Thoracic aorta (tissue), 2 donors: ENCODE results near the gene FHL1. TPM values are rescaled to one million over a fixed set of nuclear protein-coding genes. Genes with fewer than 3 reads are reported as not detected.

Experiments used
- ATAC-seq: fragments of 150-250 bp; one replicate; pipeline ENCODE4 v1.8.0; 2017; ENCODE audit warnings: low read depth; ENCODE audit not compliant: insufficient number of reproducible peaks, low FRiP score
- DNase-seq: peaks from one replicate; pipeline ENCODE4 v3.0.0-alpha.2; 2020; ENCODE audit warnings: low spot score
- H3K27ac ChIP-seq, 2 donors: fragments of 200-600 bp; sonication (generic); 1 replicate in 1 of 2; 2 replicates in 1 of 2; pipeline ENCODE4 v1.5.1; 2016; ENCODE audit warnings: mild to moderate bottlenecking in 2 of 2, moderate library complexity in 2 of 2
- H3K27me3 ChIP-seq: fragments of 200-600 bp; sonication (generic); replicated peaks from 2 replicates; pipeline ENCODE4 v1.6.0; 2016; ENCODE audit warnings: mild to moderate bottlenecking; ENCODE audit not compliant: insufficient read depth
- H3K36me3 ChIP-seq: fragments of 200-600 bp; sonication (generic); one replicate; pipeline ENCODE4 v1.5.1; 2016
- H3K4me1 ChIP-seq, 2 donors: fragments of 200-600 bp; sonication (generic); 1 replicate in 1 of 2; 2 replicates in 1 of 2; pipeline versions ENCODE4 v1.5.1 to v1.6.0; 2016; ENCODE audit warnings: low read depth in 2 of 2, mild to moderate bottlenecking in 1 of 2; ENCODE audit not compliant: control insufficient read depth in 1 of 2
- H3K4me3 ChIP-seq: fragments of 200-600 bp; sonication (generic); 2 replicates; pipeline ENCODE4 v1.5.1; 2016; ENCODE audit warnings: mild to moderate bottlenecking
- H3K9me3 ChIP-seq: fragments of 200-600 bp; sonication (generic); 2 replicates; pipeline ENCODE4 v1.5.1; 2016
- total RNA-seq, 2 donors: library from RNA; depleted of rRNA; stranded (reverse); fragments of >200 nt; gene quantifications; one replicate each; pipeline versions ENCODE4 v1.1.0 to v1.2.3, GENCODE V29; 2016
- TF ChIP-seq, protein P1 (sequence below): fragments of 200-600 bp; sonication (generic); IDR thresholded peaks from one replicate; pipeline ENCODE4 v1.5.1; 2019; ENCODE audit warnings: antibody characterized with exemption

Gene FHL1
- total RNA-seq, 2 donors from 2014 or later, result 1,134 to 3,147 TPM

DNA sequence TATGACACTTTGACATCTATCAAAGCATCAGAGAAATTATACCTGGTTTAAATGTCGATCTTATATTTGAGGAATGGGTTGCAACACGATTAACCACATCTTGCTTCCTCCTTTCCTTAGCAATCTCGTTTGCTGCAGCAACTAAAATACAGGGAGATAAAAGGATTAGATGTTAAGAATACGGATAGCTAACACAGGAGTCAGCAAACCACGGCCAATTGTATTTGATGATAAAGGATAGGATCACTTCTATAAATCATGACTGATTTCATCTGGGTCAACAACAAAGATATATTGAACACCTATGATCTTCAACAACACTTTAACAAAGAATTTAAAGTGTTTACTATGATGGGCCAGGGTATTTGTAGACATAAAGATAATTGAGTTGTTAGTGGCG, 98.9 kb downstream of the FHL1 start:
- TF ChIP-seq, protein P1, sequence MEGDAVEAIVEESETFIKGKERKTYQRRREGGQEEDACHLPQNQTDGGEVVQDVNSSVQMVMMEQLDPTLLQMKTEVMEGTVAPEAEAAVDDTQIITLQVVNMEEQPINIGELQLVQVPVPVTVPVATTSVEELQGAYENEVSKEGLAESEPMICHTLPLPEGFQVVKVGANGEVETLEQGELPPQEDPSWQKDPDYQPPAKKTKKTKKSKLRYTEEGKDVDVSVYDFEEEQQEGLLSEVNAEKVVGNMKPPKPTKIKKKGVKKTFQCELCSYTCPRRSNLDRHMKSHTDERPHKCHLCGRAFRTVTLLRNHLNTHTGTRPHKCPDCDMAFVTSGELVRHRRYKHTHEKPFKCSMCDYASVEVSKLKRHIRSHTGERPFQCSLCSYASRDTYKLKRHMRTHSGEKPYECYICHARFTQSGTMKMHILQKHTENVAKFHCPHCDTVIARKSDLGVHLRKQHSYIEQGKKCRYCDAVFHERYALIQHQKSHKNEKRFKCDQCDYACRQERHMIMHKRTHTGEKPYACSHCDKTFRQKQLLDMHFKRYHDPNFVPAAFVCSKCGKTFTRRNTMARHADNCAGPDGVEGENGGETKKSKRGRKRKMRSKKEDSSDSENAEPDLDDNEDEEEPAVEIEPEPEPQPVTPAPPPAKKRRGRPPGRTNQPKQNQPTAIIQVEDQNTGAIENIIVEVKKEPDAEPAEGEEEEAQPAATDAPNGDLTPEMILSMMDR, result no peak
- H3K27me3 ChIP-seq, result no peaks in the 10 kb centered on the region
- no peak overlapping the region for H3K4me3 ChIP-seq
- peaks cover 15% of the 10 kb centered on the region for H3K36me3 ChIP-seq
- DNase-seq (no peak), ATAC-seq (no peak)
- no peaks in the 10 kb centered on the region for H3K9me3 ChIP-seq
- no peaks in the 10 kb centered on the region for H3K4me1 ChIP-seq
- no peak overlapping the region for H3K27ac ChIP-seq

DNA sequence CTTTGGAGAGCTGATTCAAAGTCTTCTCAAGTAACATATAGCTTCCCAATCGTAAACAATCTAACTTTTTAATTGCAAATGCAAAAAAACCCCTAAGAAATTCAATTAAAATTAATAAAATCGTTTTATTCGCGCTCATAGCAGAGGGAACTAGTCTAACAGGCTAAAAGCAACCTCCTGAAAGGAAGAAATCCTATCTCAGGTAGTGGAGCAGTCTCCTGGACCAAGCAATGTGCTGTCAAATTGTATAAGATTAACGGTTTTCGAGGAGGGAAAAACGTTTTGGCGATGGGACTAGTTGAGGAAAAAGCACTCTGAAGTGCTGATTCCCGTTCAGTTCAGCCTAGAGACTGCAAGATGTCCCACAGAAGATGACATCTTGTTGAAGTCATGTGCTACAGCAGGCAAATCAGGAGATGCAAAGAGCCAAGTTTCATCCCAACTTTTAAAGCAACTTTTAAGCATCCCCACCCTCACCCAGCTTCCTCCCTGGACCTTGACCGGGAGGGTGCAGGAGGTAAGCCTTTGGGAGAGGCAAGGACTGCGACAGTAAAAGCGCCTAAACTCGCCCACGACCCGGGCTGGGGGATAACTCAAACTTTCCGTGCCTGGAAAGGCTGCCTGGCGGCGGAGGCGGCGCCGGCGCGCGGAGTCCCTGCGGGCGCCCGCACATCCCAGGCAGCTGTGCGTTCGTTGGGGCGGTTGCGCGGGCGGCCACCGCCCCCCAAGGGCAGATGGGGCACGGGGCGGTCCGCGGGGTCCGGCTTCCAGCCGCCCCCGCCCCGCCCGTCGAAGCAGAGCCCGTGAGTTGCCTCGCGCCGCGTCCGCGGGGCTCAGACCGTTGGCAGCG, 103.1 kb downstream of the FHL1 start:
- DNase-seq, result no peak
- Histone ChIP-seq H3K27me3 (no peaks in the 10 kb centered on the region), H3K27ac (peak overlapping the region; percentile 68 to 69), H3K9me3 (no peaks in the 10 kb centered on the region), H3K36me3 (no peaks in the 10 kb centered on the region), H3K4me1 (peaks cover 0 to 14% of the 10 kb centered on the region in 2 donors), H3K4me3 (peak overlapping the region; percentile 73)
- TF ChIP-seq, protein P1, result no peak
- ATAC-seq, result no peak

DNA sequence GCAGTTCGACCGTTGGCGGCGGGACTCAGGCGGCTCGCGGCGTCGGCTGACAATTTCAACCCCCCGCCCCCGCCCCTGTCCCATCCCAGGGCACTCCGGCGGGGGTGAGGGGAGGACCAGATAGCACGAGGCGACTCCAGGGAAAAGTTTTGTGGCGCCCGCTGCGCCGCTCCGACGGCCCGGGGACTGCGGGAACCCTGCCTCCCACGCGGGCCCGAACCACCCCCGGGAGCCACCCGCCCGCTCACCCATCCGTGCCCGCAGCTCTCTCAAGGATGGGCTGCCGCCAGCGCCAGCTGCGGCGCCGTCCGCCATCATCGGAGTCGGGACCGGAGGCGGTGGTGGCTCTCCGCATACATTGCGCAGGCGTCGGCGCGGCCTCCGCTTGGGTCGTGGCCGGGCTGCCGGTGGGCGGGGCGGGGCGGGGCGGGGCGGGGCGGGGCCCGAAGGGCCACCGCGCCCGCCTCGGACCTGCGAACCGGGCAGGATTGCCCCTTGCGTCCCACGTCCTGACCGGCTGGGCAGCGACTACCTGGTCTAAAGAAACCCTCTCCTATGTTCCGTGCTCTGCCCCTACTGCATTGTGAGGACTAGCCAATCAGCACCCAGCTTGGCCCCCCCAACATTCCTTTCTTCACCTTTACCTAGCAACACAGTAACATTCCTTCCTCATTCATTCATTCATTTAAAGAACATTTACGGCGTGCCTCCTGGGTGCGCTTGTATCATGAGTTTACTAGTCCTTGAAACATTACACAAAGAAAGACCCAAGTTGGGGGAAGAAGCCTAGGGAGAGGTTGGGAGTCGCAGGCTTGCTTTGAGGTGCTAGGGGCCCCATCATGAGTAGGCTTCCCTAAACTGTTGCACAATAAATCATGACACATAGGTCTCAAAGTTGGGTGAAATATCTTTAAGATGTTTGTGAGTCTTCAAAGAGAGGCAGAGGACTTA, 104.0 kb downstream of the FHL1 start, which contains the start of gene MAP7D3:
TSS of gene MAP7D3 (minus strand) at position 360 of the 951 bp plus-strand sequence. CDS start at position 318, 42 bp downstream.
- Histone ChIP-seq H3K27me3 (no peaks in the 10 kb centered on the region), H3K27ac (peak within 1 kb of the TSS; percentile 68 to 69), H3K4me3 (peak within 1 kb of the TSS; percentile 73), H3K36me3 (no peaks in the 10 kb centered on the region), H3K9me3 (no peaks in the 10 kb centered on the region), H3K4me1 (peaks cover 0 to 21% of the 10 kb centered on the region in 2 donors)
- DNase-seq (no peak), ATAC-seq (peak; percentile 55)
- TF ChIP-seq, protein P1, result no peak

DNA sequence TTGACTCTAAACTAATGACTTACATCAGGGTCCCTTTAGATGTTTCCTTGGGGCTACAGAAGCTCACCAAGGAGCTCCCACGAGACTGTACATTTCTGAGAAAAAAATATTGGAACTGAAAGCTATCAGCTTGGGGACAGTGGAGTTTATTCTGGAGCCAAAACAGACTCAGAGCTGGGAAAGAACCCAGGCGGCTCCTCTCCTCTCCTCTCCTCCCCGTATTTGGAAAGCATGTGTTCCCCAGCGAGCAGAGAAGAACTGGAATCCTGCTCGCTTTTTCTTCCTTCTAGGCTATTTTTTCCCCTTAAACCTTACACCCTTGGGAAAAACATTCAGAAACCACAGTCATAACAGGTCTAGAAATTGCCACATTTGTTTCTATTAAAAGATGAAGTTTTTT, 108.2 kb downstream of the FHL1 start:
- Histone ChIP-seq H3K4me1 (peaks cover 11 to 61% of the 10 kb centered on the region in 2 donors), H3K27ac (peak overlapping the region; percentile 74 to 94), H3K36me3 (no peaks in the 10 kb centered on the region), H3K9me3 (no peaks in the 10 kb centered on the region), H3K27me3 (no peaks in the 10 kb centered on the region), H3K4me3 (peak overlapping the region; percentile 47)
- TF ChIP-seq, protein P1, result no peak
- ATAC-seq, result peak; percentile 30
- no peak for DNase-seq

DNA sequence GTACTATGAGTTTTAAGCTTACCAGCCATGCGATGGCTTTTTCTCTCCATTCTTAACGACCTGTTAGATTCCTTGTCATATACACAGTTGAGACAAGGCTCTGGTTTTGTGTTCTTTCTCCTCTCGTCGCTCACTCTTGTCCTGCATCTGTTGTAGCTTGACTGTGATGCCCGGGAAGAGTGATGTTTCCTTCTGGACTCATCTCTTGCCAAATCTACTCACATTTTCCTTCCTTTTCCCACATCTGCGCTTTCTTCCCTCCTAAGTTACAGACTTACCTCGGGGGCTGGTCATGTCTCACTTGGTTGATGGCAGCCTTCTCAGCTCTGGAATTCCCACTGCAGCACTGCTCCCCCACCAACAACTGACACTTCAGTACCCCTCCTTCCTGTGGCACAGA, 108.7 kb downstream of the FHL1 start:
- peaks cover 11 to 64% of the 10 kb centered on the region in 2 donors for H3K4me1 ChIP-seq
- peak overlapping the region; percentile 74 to 94 for H3K27ac ChIP-seq
- H3K4me3 ChIP-seq, result peak overlapping the region; percentile 47
- TF ChIP-seq, protein P1, result no peak
- H3K27me3 ChIP-seq, result no peaks in the 10 kb centered on the region
- DNase-seq, result no peak
- no peaks in the 10 kb centered on the region for H3K9me3 ChIP-seq
- H3K36me3 ChIP-seq, result no peaks in the 10 kb centered on the region
- no peak for ATAC-seq
